HG03045 (cell line): Measurements from ENCODE around the gene BIK.

Experiments used
- ATAC-seq: cut with Tn5 transposase; IDR thresholded peaks from one replicate; pipeline ENCODE4 v1.9.1; 2021; ENCODE audit warnings: mild to moderate bottlenecking, moderate library complexity; ENCODE audit not compliant: unreplicated experiment

Gene BIK

DNA sequence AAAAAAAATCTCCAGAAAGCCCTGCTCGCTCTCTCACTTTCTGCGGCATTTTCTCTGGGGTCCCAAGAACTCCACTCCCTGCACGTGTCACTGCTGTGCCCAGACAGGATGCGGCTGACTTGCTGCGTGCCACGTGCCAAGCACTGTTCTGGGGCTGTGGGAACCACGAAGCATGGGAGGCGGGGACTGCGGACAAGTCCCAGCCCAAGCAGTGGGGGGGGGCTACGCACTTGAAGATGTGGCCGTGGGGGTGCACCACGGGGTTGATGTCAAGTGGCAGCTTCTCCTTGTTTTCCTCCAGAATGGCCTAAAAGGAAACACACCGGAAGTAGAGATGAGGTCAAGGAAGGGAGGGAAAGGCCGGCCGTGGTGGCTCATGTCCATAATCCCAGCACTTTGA is 65.5 kb downstream of the BIK start:
- no peak for ATAC-seq

GRCh38 chr22:43177479-43177878 is 66.9 kb downstream of the BIK start:
- ATAC-seq: no peak
